AG04450 (cell line): ENCODE data around the gene ZNF536. TPM values are rescaled to one million over a fixed set of nuclear protein-coding genes. Genes with fewer than 3 reads are reported as not detected.

Experiments
- CTCF ChIA-PET: fragments of 300-600, 350-600 bp; formaldehyde crosslinking; extraction: SDS; loops from one replicate; lab custom pipeline; 2022; ENCODE audit warnings: antibody characterized with exemption, inconsistent platforms; lab: Charles Lee
- POLR2A ChIA-PET: fragments of 350-600 bp; formaldehyde crosslinking; extraction: SDS; loops from one replicate; lab custom pipeline; 2021; ENCODE audit warnings: antibody characterized with exemption, inconsistent platforms; lab: Yijun Ruan, JAX
- DNase-seq: peaks from one replicate; pipeline ENCODE4 v3.0.0-alpha.2; 2011; ENCODE audit warnings: low read depth, low spot score
- H3K27ac ChIP-seq: one replicate; pipeline ENCODE4 v1.5.1; 2012; ENCODE audit warnings: low read depth, low read length, control low read depth
- H3K27me3 ChIP-seq: one replicate; pipeline ENCODE4 v1.6.0; 2012; ENCODE audit warnings: low read length; ENCODE audit not compliant: control insufficient read depth, insufficient read depth
- H3K4me3 ChIP-seq: 2 replicates; pipeline ENCODE4 v1.5.1; 2011; ENCODE audit warnings: mild to moderate bottlenecking, low read depth, low read length, control low read depth
- H3K9me3 ChIP-seq: 2 replicates; pipeline ENCODE4 v1.5.1; 2012; ENCODE audit warnings: low read length; ENCODE audit not compliant: control insufficient read depth, insufficient read depth
- CTCF ChIP-seq: IDR thresholded peaks from 2 replicates; pipeline ENCODE4 v1.5.1; 2011; ENCODE audit warnings: low read depth, low read length, control low read depth, inconsistent platforms
- polyA plus RNA-seq: library from polyadenylated mRNA; depleted of rRNA; stranded (reverse); fragments of >200 nt; gene quantifications from 2 replicates; pipeline ENCODE4 v1.2.3, GENCODE V29; 2011

The ZNF536 gene
- polyA plus RNA-seq, 1 experiment: not detected

- ChIA-PET POLR2A (no interaction called here), CTCF (no interaction called here)
- no peak for DNase-seq
- no peaks in the 10 kb centered on the region for H3K27me3 ChIP-seq
- no peak for TF ChIP-seq CTCF
- H3K27ac ChIP-seq: no peak overlapping the region
- no peak overlapping the region for H3K4me3 ChIP-seq
- peaks cover 64% of the 10 kb centered on the region for H3K9me3 ChIP-seq
Measured at GRCh38 chr19:30543243-30543945, 171.2 kb downstream of the ZNF536 start.

DNA sequence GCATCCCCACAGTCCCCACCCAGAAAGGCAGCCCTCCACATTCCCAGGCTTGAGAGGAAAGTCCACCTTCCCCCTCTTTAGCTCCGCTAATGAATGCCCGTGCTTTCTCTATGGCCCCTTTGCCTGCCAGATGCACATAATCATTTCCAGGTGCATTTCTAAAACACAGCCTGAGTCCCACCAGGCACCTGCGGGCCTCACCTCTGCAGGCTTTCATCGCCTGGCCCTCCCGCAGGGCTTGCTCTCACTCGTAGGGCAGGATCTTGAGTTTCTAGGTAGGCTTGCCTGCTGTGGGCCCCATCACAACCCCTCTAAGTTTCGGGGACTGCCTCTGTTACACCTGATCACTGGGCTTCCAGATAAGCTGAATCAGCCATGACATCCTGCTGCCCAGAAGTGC lies 173.6 kb downstream of the ZNF536 start:
- CTCF ChIA-PET: no interaction called here

DNA sequence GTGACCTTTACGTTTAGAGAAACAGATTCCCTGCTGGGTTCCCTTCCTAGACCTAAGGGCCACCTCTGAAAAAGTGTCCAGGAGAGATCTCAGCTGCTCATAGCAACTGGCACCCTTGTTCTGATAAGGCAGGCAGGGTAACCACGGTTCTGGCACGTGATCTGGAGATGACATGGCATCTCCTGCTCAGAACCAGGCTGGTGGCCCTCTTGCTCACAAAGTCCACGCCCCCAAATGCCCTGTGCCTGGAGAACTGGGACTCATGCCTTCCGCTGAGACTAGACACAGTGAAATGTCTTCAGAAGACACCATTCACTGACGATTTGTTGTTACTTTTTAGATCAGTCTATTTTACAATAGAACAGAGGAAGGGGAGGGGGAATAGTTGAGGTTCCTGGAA lies 174.1 kb downstream of the ZNF536 start:
- no peak for DNase-seq
- POLR2A ChIA-PET: no interaction called here

More for the DNA sequence above, 173.6 kb downstream of the ZNF536 start:
- POLR2A ChIA-PET: no interaction called here
- TF ChIP-seq CTCF: no peak
- DNase-seq: no peak
- Histone ChIP-seq H3K27ac (no peak overlapping the region), H3K9me3 (peaks cover 52% of the 10 kb centered on the region), H3K4me3 (no peak overlapping the region), H3K27me3 (no peaks in the 10 kb centered on the region)

DNA sequence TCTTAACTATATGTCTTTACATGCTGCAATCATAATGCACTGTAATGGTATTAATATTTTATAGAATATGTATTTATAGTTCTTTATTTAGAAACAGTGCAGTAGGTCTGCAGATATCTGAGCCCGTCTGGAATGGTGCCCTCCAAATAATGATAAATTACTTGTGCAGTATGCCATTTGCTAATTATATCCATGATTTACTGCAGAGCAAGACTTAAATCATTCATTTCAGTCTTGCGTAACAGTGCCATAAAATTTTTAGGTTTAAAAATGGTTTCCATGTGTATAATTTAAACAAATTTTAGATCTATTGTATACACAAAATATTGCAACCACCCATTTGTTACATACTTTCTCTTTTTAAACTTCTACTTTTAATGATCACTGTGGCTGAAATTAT lies 175.1 kb downstream of the ZNF536 start:
- no peak for DNase-seq
- H3K27ac ChIP-seq: no peak overlapping the region
- H3K9me3 ChIP-seq: peaks cover 53% of the 10 kb centered on the region
- CTCF ChIA-PET: interaction anchor here (0.7 kb wide), 1 partner anchor 673 kb away, joined by 3 read pairs; no protein-coding TSS in a partner anchor
- TF ChIP-seq CTCF: no peak
- POLR2A ChIA-PET: no interaction called here
- no peaks in the 10 kb centered on the region for H3K27me3 ChIP-seq
- no peak overlapping the region for H3K4me3 ChIP-seq

More for the DNA sequence above, 174.1 kb downstream of the ZNF536 start:
- H3K27me3 ChIP-seq: no peaks in the 10 kb centered on the region
- CTCF ChIA-PET: no interaction called here
- no peak overlapping the region for H3K4me3 ChIP-seq
- TF ChIP-seq CTCF: no peak
- no peak overlapping the region for H3K27ac ChIP-seq
- peaks cover 49% of the 10 kb centered on the region for H3K9me3 ChIP-seq

DNA sequence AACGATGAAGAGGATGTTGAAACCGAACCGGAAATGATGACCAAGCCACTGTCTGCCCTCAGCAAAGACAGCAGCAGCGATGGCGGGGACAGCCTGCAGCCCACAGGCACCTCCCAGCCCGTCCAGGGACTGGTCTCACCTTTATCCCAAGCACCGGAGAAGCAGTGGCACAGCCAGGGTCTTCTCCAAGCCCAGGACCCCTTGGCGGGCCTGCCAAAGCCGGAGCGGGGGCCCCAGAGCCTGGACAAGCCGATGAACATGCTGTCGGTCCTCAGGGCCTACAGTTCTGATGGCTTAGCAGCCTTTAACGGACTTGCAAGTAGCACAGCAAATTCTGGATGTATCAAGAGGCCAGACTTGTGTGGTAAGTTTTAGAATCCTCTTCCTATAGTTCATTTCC lies 177.0 kb downstream of the ZNF536 start:
- no peak overlapping the region for H3K27ac ChIP-seq
- H3K9me3 ChIP-seq: peaks cover 49% of the 10 kb centered on the region
- POLR2A ChIA-PET: no interaction called here
- TF ChIP-seq CTCF: no peak
- no peaks in the 10 kb centered on the region for H3K27me3 ChIP-seq
- CTCF ChIA-PET: no interaction called here
- H3K4me3 ChIP-seq: no peak overlapping the region
- no peak for DNase-seq
